Ovary (tissue), 9 donors: ENCODE data around the gene COPZ2. TPM values are rescaled to one million over a fixed set of nuclear protein-coding genes. Genes with fewer than 3 reads are reported as not detected.
"Not testable (repeated sequence)": the region's sequence is repeated elsewhere in the genome, so short reads cannot be mapped to it uniquely, and the experiment has no call there.

Experiments used
- DNase-seq, 5 donors: peaks; one replicate each; pipeline ENCODE4 v3.0.0-alpha.2; 2019 to 2020
- H3K27ac ChIP-seq, 2 donors: fragments of 200-600 bp; one replicate each; pipeline versions ENCODE4 v1.5.1 to v1.8.0; 2019 to 2022
- H3K27me3 ChIP-seq: fragments of 200-600 bp; one replicate; pipeline ENCODE4 v1.8.0; 2022
- H3K36me3 ChIP-seq: fragments of 200-600 bp; sonication (generic); one replicate; pipeline ENCODE4 v1.5.1; 2019
- H3K4me1 ChIP-seq: one replicate; pipeline ENCODE4 v1.8.1; 2013; ENCODE audit warnings: mild to moderate bottlenecking, moderate library complexity; ENCODE audit not compliant: insufficient read depth
- H3K4me3 ChIP-seq: fragments of 200-600 bp; sonication (generic); one replicate; pipeline ENCODE4 v1.5.1; 2017
- H3K9me3 ChIP-seq, 2 donors: fragments of 200-600 bp in 1 of 2; sonication (generic) in 1 of 2; one replicate each; pipeline versions ENCODE4 v1.5.1 to v1.8.1; 2013 to 2019; ENCODE audit warnings: mild to moderate bottlenecking in 1 of 2, moderate library complexity in 1 of 2
- CTCF ChIP-seq, 3 donors: fragments of 450-650 bp in 2 of 3; fragments of 200-600 bp in 1 of 3; IDR thresholded peaks; one replicate each; pipeline versions ENCODE4 v1.5.1 to v1.8.0; 2016 to 2022; ENCODE audit warnings: antibody characterized with exemption in 3 of 3, mild to moderate bottlenecking in 1 of 3
- EP300 ChIP-seq: sonication (generic); formaldehyde crosslinking; IDR thresholded peaks from one replicate; pipeline ENCODE4 v1.6.1; 2017; ENCODE audit warnings: antibody characterized with exemption
- POLR2A ChIP-seq: fragments of 450-650 bp; IDR thresholded peaks from one replicate; pipeline ENCODE4 v1.6.1; 2017; ENCODE audit warnings: antibody characterized with exemption, mild to moderate bottlenecking, moderate library complexity
- WGBS, 3 donors: extraction: QIAGEN DNeasy Blood & Tissue Kit in 1 of 3; methylation state at CpG; one replicate each; pipeline versions ENCODE4 v1.1.5 to v1.1.7; 2013 to 2017; 5-methylcytosine and 5-hydroxymethylcytosine counted together
- intact Hi-C, 4 donors: fragments of 100-400 bp; cut with DNase I; formaldehyde crosslinking; loops; one replicate each; pipeline versions ENCODE4 v1.11.0 to v1.15.1; 2022 to 2023
- polyA plus RNA-seq, 2 donors: library from polyadenylated mRNA; stranded (reverse); fragments of 200-250 nt in 1 of 2; fragments of 350-450 nt in 1 of 2; fragmentation: Illumina TruSeq in 1 of 2; extraction: RNeasy Lipid Tissue Mini Kit (QIAGEN cat#74804) in 1 of 2; gene quantifications; one replicate each; pipeline ENCODE4 v1.2.3, GENCODE V29; 2013 to 2014
- total RNA-seq, 7 donors: library from RNA; depleted of rRNA in 2 of 7; stranded (reverse); fragments of >200 nt in 2 of 7; fragmentation: NEBNext Ultra II Directional in 3 of 7; extraction: Animal tissue kit (Norgen Biotek cat#: 25700) in 3 of 7; gene quantifications; one replicate each; pipeline versions ENCODE4 v1.1.0 to v1.2.4, GENCODE V29; 2016 to 2023
- donor health status: DM: no; HTN: no; CAD: no; lungs with moderate emphysema.
- donor health status: DM: no; HTN: no; CAD: no.
- donor health status: Bipolar disorder and iron deficiency.
- donor health status: DM: yes; HTN: yes; CAD: no.
- donor health status: DM: no; HTN: no; CAD: no.
- donor health status: DM: yes; HTN: yes; CAD: no.

The COPZ2 gene
- total and polyA plus RNA-seq, 9 donors = 1.7 to 58.1 (median 12.1) TPM

- Histone ChIP-seq H3K9me3 (no peaks in the 10 kb centered on the region), H3K27ac (no peak overlapping the region), H3K4me3 (no peak overlapping the region), H3K36me3 (no peaks in the 10 kb centered on the region), H3K4me1 (peaks cover 7% of the 10 kb centered on the region), H3K27me3 (no peaks in the 10 kb centered on the region)
- TF ChIP-seq EP300 (no peak), CTCF (IDR thresholded peaks at IDR 0.05) (no peak), POLR2A (no peak)
- intact Hi-C loops = no loop called here
- 58 to 71% (median 68%) methylated on average over 3 of the region's 3 CpGs for WGBS, 3 donors
- DNase-seq = no peak
Observed at GRCh38 chr17:48068491-48068961, 30.9 kb upstream of the COPZ2 start.

GRCh38 chr17:48067808-48068207 lies 30.2 kb upstream of the COPZ2 start:
- H3K36me3 ChIP-seq, H3K4me1 ChIP-seq, H3K27ac ChIP-seq, DNase-seq, intact Hi-C loops, H3K27me3 ChIP-seq, H3K4me3 ChIP-seq, H3K9me3 ChIP-seq: not testable (repeated sequence)
- WGBS, 3 donors = 72 to 92% (median 79%) methylated on average over 2 of the region's 2 CpGs

- Histone ChIP-seq H3K9me3 (no peaks in the 10 kb centered on the region), H3K36me3 (no peaks in the 10 kb centered on the region), H3K4me1 (peaks cover 7% of the 10 kb centered on the region), H3K27ac (no peak overlapping the region), H3K27me3 (no peaks in the 10 kb centered on the region), H3K4me3 (no peak overlapping the region)
- 93 to 98% (median 97%) methylated on average over 3 of the region's 3 CpGs for WGBS, 3 donors
- TF ChIP-seq CTCF (IDR thresholded peaks at IDR 0.05) = no peak
- no peak for TF ChIP-seq EP300
- TF ChIP-seq POLR2A = no peak
- intact Hi-C loops = no loop called here
- no peak for DNase-seq
Observed at GRCh38 chr17:48067245-48067644, 29.6 kb upstream of the COPZ2 start.

GRCh38 chr17:48066656-48067055 lies 29.1 kb upstream of the COPZ2 start:
- no peak for DNase-seq
- H3K27ac ChIP-seq = no peak overlapping the region
- no peaks in the 10 kb centered on the region for H3K36me3 ChIP-seq
- no peaks in the 10 kb centered on the region for H3K9me3 ChIP-seq
- intact Hi-C loops = no loop called here
- peaks cover 7% of the 10 kb centered on the region for H3K4me1 ChIP-seq
- H3K27me3 ChIP-seq = no peaks in the 10 kb centered on the region
- 6 to 36% (median 10%) methylated on average over 1 of the region's 1 CpG for WGBS, 3 donors
- TF ChIP-seq POLR2A = no peak
- no peak for TF ChIP-seq EP300
- no peak for TF ChIP-seq CTCF (IDR thresholded peaks at IDR 0.05)
- H3K4me3 ChIP-seq = no peak overlapping the region

GRCh38 chr17:48066192-48066591 lies 28.6 kb upstream of the COPZ2 start:
- DNase-seq = no peak
- TF ChIP-seq CTCF (IDR thresholded peaks at IDR 0.05) (no peak), EP300 (no peak), POLR2A (no peak)
- no peak overlapping the region for H3K27ac ChIP-seq
- peaks cover 7% of the 10 kb centered on the region for H3K4me1 ChIP-seq
- intact Hi-C loops = no loop called here
- no peak overlapping the region for H3K4me3 ChIP-seq
- H3K36me3 ChIP-seq = no peaks in the 10 kb centered on the region
- H3K9me3 ChIP-seq = no peaks in the 10 kb centered on the region
- 20 to 65% (median 43%) methylated on average over 1 of the region's 1 CpG for WGBS, 3 donors
- H3K27me3 ChIP-seq = no peaks in the 10 kb centered on the region
